ENCODE data around the gene SOX11.

SOX11 gene

GRCh38 chr2:5692561-5693286, 540 bp downstream of the SOX11 start:
- DNase-seq (ENCODE audit: low spot score): peak; percentile 20

GRCh38 chr2:5693287-5694201, 1.4 kb downstream of the SOX11 start:
- peak; percentile 16 for DNase-seq (ENCODE audit: low spot score)

GRCh38 chr2:5694306-5694705, 2.1 kb downstream of the SOX11 start:
- DNase-seq (ENCODE audit: low spot score): no peak

- DNase-seq (ENCODE audit: low spot score): peak; percentile 33
Observed at GRCh38 chr2:5695654-5696403, 3.6 kb downstream of the SOX11 start.

GRCh38 chr2:5696404-5696944, 4.3 kb downstream of the SOX11 start:
- peak; percentile 17 for DNase-seq (ENCODE audit: low spot score)

- DNase-seq (ENCODE audit: low spot score): peak; percentile 33
Observed at GRCh38 chr2:5696945-5697521, 4.8 kb downstream of the SOX11 start.

- no peak for DNase-seq (ENCODE audit: low spot score)
Observed at GRCh38 chr2:5697562-5697961, 5.4 kb downstream of the SOX11 start.

GRCh38 chr2:5698134-5698533, 6.0 kb downstream of the SOX11 start:
- no peak for DNase-seq (ENCODE audit: low spot score)

GRCh38 chr2:5699963-5700362, 7.8 kb downstream of the SOX11 start:
- no peak for DNase-seq (ENCODE audit: low spot score)

GRCh38 chr2:5700551-5700950, 8.4 kb downstream of the SOX11 start:
- DNase-seq (ENCODE audit: low spot score): no peak

GRCh38 chr2:5701266-5701665, 9.1 kb downstream of the SOX11 start:
- DNase-seq (ENCODE audit: low spot score): no peak

- DNase-seq (ENCODE audit: low spot score): no peak
Observed at GRCh38 chr2:5703166-5703565, 11.0 kb downstream of the SOX11 start.

GRCh38 chr2:5705490-5705889, 13.3 kb downstream of the SOX11 start:
- DNase-seq (ENCODE audit: low spot score): no peak

- DNase-seq (ENCODE audit: low spot score): no peak
Observed at GRCh38 chr2:5706717-5707455, 14.7 kb downstream of the SOX11 start.

GRCh38 chr2:5710615-5711014, 18.4 kb downstream of the SOX11 start:
- DNase-seq (ENCODE audit: low spot score): no peak

- no peak for DNase-seq (ENCODE audit: low spot score)
Observed at GRCh38 chr2:5713101-5713500, 20.9 kb downstream of the SOX11 start.

GRCh38 chr2:5719629-5720334, 27.6 kb downstream of the SOX11 start:
- DNase-seq (ENCODE audit: low spot score): no peak

GRCh38 chr2:5720426-5720825, 28.2 kb downstream of the SOX11 start:
- peak; percentile 60 for DNase-seq (ENCODE audit: low spot score)

GRCh38 chr2:5722236-5722635, 30.1 kb downstream of the SOX11 start:
- no peak for DNase-seq (ENCODE audit: low spot score)

Data from kidney tubule cell (primary cell).